Measurements from ENCODE around the gene PCNP.
"Not testable (repeated sequence)": the region's sequence is repeated elsewhere in the genome, so short reads cannot be mapped to it uniquely, and the experiment has no call there.

PCNP gene

GRCh38 chr3:101573449-101574387 lies at the start of gene PCNP:
Gene PCNP, plus strand, starts transcription at chr3:101574180. Its CDS starts 36 bp downstream, at chr3:101574216.
- peak; percentile 99 for DNase-seq

- DNase-seq: no peak
These were observed 46.5 kb upstream of the PCNP start for GRCh38 chr3:101527441-101527840.

GRCh38 chr3:101527906-101528305 lies 46.1 kb upstream of the PCNP start:
- no peak for DNase-seq

GRCh38 chr3:101529816-101530685 lies 43.9 kb upstream of the PCNP start:
- DNase-seq: no peak

- DNase-seq: no peak
These were observed 43.3 kb upstream of the PCNP start for GRCh38 chr3:101530686-101531047.

- no peak for DNase-seq
These were observed 42.4 kb upstream of the PCNP start for GRCh38 chr3:101531473-101532086.

- DNase-seq: no peak
These were observed 41.0 kb upstream of the PCNP start for GRCh38 chr3:101532783-101533602.

GRCh38 chr3:101533603-101533968 lies 40.4 kb upstream of the PCNP start:
- no peak for DNase-seq

GRCh38 chr3:101535221-101535620 lies 38.8 kb upstream of the PCNP start:
- DNase-seq: no peak

GRCh38 chr3:101536266-101536665 lies 37.7 kb upstream of the PCNP start:
- DNase-seq: no peak

- DNase-seq: not testable (repeated sequence)
These were observed 37.0 kb upstream of the PCNP start for GRCh38 chr3:101536955-101537354.

GRCh38 chr3:101542957-101543356 lies 31.0 kb upstream of the PCNP start:
- no peak for DNase-seq

- no peak for DNase-seq
These were observed 29.7 kb upstream of the PCNP start for GRCh38 chr3:101544161-101544850.

- DNase-seq: no peak
These were observed 25.4 kb upstream of the PCNP start for GRCh38 chr3:101548527-101549105.

- no peak for DNase-seq
These were observed 24.5 kb upstream of the PCNP start for GRCh38 chr3:101549473-101549872.

GRCh38 chr3:101551359-101552081 lies 22.5 kb upstream of the PCNP start:
- DNase-seq: not testable (repeated sequence)

- DNase-seq: not testable (repeated sequence)
These were observed 20.6 kb upstream of the PCNP start for GRCh38 chr3:101553381-101553780.

GRCh38 chr3:101556064-101556463 lies 17.9 kb upstream of the PCNP start:
- no peak for DNase-seq

GRCh38 chr3:101561630-101562328 lies 12.2 kb upstream of the PCNP start, which contains the start of gene TRMT10C:
Gene TRMT10C, plus strand, starts transcription at chr3:101561868. Its CDS starts 2,914 bp downstream, at chr3:101564782.
- peak; percentile 94 for DNase-seq

All from midbrain (tissue), 1 donor.